Upper lobe of left lung (tissue), 4 donors: Measurements from ENCODE around the gene SFRP4.

Experiments used
- CTCF ChIP-seq, 6 experiments: fragments of 450-650 bp in 4 of 6; fragments of 200-600 bp in 2 of 6; sonication (generic) in 2 of 6; IDR thresholded peaks; one replicate each; pipeline ENCODE4 v1.5.1; 2016 to 2019; ENCODE audit warnings: antibody characterized with exemption in 6 of 6
- EP300 ChIP-seq, 4 donors: sonication (generic); formaldehyde crosslinking; IDR thresholded peaks; one replicate each; pipeline ENCODE4 v1.5.1; 2017; ENCODE audit warnings: antibody characterized with exemption in 4 of 4, control low read depth in 2 of 4
- POLR2A ChIP-seq, 4 donors: fragments of 450-650 bp; IDR thresholded peaks; one replicate each; pipeline ENCODE4 v1.5.1; 2016 to 2017; ENCODE audit warnings: antibody characterized with exemption in 4 of 4, mild to moderate bottlenecking in 2 of 4
- POLR2AphosphoS5 ChIP-seq, 2 donors: sonication (generic); formaldehyde crosslinking; IDR thresholded peaks; one replicate each; pipeline ENCODE4 v1.5.1; 2017; ENCODE audit warnings: antibody characterized with exemption in 2 of 2

- TF ChIP-seq CTCF (IDR thresholded peaks at IDR 0.05) (no peak), POLR2AphosphoS5 (IDR thresholded peaks at IDR 0.05) (no peak), POLR2A (IDR thresholded peaks at IDR 0.05) (no peak), EP300 (IDR thresholded peaks at IDR 0.05) (no peak)
Measured at GRCh38 chr7:37927773-37928444, 11.3 kb upstream of the SFRP4 start.
